Hippocampal formation (tissue), 2 donors: ENCODE data around the gene PRSS57.
A peak's percentile ranks its signal among the peaks of the same experiment; 100 is the strongest.
"Not testable (repeated sequence)": the region's sequence is repeated elsewhere in the genome, so short reads cannot be mapped to it uniquely, and the experiment has no call there.

ENCODE experiments used
- DNase-seq, 2 donors: peaks; one replicate each; lab custom pipeline; 2025; lab: John Stamatoyannopoulos, UW

Gene PRSS57

GRCh38 chr19:674282-675151 is 20.7 kb downstream of the PRSS57 start:
- DNase-seq = peak in 1 of 2 donors; percentile 29

GRCh38 chr19:670609-671075 is 24.6 kb downstream of the PRSS57 start:
- no peak for DNase-seq

- DNase-seq = not testable (repeated sequence)
Measured at GRCh38 chr19:668675-669434, 26.4 kb downstream of the PRSS57 start.

GRCh38 chr19:666985-667573 is 28.2 kb downstream of the PRSS57 start:
- not testable (repeated sequence) for DNase-seq

- DNase-seq = peak; percentile 47 to 67
Measured at GRCh38 chr19:664913-665443, 30.3 kb downstream of the PRSS57 start.

GRCh38 chr19:663682-664117 is 31.6 kb downstream of the PRSS57 start:
- no peak for DNase-seq

GRCh38 chr19:662962-663681 is 32.1 kb downstream of the PRSS57 start, which contains the start of gene RNF126:
RNF126 (minus strand) TSS chr19:663214; CDS start chr19:663121, 93 bp downstream.
- peak; percentile 84 to 86 for DNase-seq

GRCh38 chr19:662207-662961 is 32.9 kb downstream of the PRSS57 start:
- DNase-seq = no peak

GRCh38 chr19:661427-662196 is 33.6 kb downstream of the PRSS57 start:
- no peak for DNase-seq

GRCh38 chr19:660793-661426 is 34.3 kb downstream of the PRSS57 start:
- DNase-seq = no peak

- no peak for DNase-seq
Measured at GRCh38 chr19:658916-659839, 36.1 kb downstream of the PRSS57 start.

GRCh38 chr19:658059-658839 is 37.0 kb downstream of the PRSS57 start:
- DNase-seq = no peak

- no peak for DNase-seq
Measured at GRCh38 chr19:657611-658010, 37.6 kb downstream of the PRSS57 start.

GRCh38 chr19:656751-657559 is 38.3 kb downstream of the PRSS57 start:
- no peak for DNase-seq

- no peak for DNase-seq
Measured at GRCh38 chr19:655691-656090, 39.6 kb downstream of the PRSS57 start.

- DNase-seq = no peak
Measured at GRCh38 chr19:653425-653824, 41.8 kb downstream of the PRSS57 start.
